ENCODE measurements around the gene RGCC.

RGCC gene

GRCh38 chr13:41455725-41456419 lies 1.5 kb upstream of the RGCC start:
- DNase-seq (ENCODE audit: extremely low read depth, insufficient read length), result no peak
- TF ChIP-seq CTCF (IDR thresholded peaks at IDR 0.05; ENCODE audit: insufficient read depth, low read length, poor library complexity, severe bottlenecking), result no peak
- Histone ChIP-seq H3K27me3 (replicated peaks; ENCODE audit: control insufficient read depth, insufficient read depth, low read length) (no peaks in the 10 kb centered on the region), H3K36me3 (ENCODE audit: control insufficient read depth, insufficient read depth, low read length) (no peaks in the 10 kb centered on the region), H3K4me3 (replicated peaks; ENCODE audit: low read depth, low read length) (no peak overlapping the region)

GRCh38 chr13:41457589-41458186 lies 338 bp downstream of the RGCC start:
- Histone ChIP-seq H3K36me3 (ENCODE audit: control insufficient read depth, insufficient read depth, low read length) (no peaks in the 10 kb centered on the region), H3K4me3 (replicated peaks; ENCODE audit: low read depth, low read length) (peak overlapping the region; percentile 68), H3K27me3 (replicated peaks; ENCODE audit: control insufficient read depth, insufficient read depth, low read length) (no peaks in the 10 kb centered on the region)
- TF ChIP-seq CTCF (IDR thresholded peaks at IDR 0.05; ENCODE audit: insufficient read depth, low read length, poor library complexity, severe bottlenecking), result no peak
- DNase-seq (ENCODE audit: extremely low read depth, insufficient read length), result peak; percentile 45

GRCh38 chr13:41458187-41458760 lies 924 bp downstream of the RGCC start:
- TF ChIP-seq CTCF (IDR thresholded peaks at IDR 0.05; ENCODE audit: insufficient read depth, low read length, poor library complexity, severe bottlenecking), result no peak
- Histone ChIP-seq H3K4me3 (replicated peaks; ENCODE audit: low read depth, low read length) (peak overlapping the region; percentile 68), H3K36me3 (ENCODE audit: control insufficient read depth, insufficient read depth, low read length) (no peaks in the 10 kb centered on the region), H3K27me3 (replicated peaks; ENCODE audit: control insufficient read depth, insufficient read depth, low read length) (no peaks in the 10 kb centered on the region)
- peak; percentile 52 for DNase-seq (ENCODE audit: extremely low read depth, insufficient read length)

GRCh38 chr13:41458761-41459431 lies 1.5 kb downstream of the RGCC start:
- Histone ChIP-seq H3K4me3 (replicated peaks; ENCODE audit: low read depth, low read length) (peak overlapping the region; percentile 68), H3K36me3 (ENCODE audit: control insufficient read depth, insufficient read depth, low read length) (no peaks in the 10 kb centered on the region), H3K27me3 (replicated peaks; ENCODE audit: control insufficient read depth, insufficient read depth, low read length) (no peaks in the 10 kb centered on the region)
- peak; percentile 93 for TF ChIP-seq CTCF (IDR thresholded peaks at IDR 0.05; ENCODE audit: insufficient read depth, low read length, poor library complexity, severe bottlenecking)
- no peak for DNase-seq (ENCODE audit: extremely low read depth, insufficient read length)

- Histone ChIP-seq H3K27me3 (replicated peaks; ENCODE audit: control insufficient read depth, insufficient read depth, low read length) (no peaks in the 10 kb centered on the region), H3K4me3 (replicated peaks; ENCODE audit: low read depth, low read length) (no peak overlapping the region), H3K36me3 (ENCODE audit: control insufficient read depth, insufficient read depth, low read length) (no peaks in the 10 kb centered on the region)
- no peak for DNase-seq (ENCODE audit: extremely low read depth, insufficient read length)
- no peak for TF ChIP-seq CTCF (IDR thresholded peaks at IDR 0.05; ENCODE audit: insufficient read depth, low read length, poor library complexity, severe bottlenecking)
Measured at GRCh38 chr13:41459432-41460073, 2.2 kb downstream of the RGCC start.

Data from GM06990 (cell line).